ENCODE results near the gene ATP9B. TPM values are rescaled to one million over a fixed set of nuclear protein-coding genes. Genes with fewer than 3 reads are reported as not detected.

ATP9B gene
- total and polyA plus RNA-seq, 2 donors: 20.2 to 89.2 TPM

DNA sequence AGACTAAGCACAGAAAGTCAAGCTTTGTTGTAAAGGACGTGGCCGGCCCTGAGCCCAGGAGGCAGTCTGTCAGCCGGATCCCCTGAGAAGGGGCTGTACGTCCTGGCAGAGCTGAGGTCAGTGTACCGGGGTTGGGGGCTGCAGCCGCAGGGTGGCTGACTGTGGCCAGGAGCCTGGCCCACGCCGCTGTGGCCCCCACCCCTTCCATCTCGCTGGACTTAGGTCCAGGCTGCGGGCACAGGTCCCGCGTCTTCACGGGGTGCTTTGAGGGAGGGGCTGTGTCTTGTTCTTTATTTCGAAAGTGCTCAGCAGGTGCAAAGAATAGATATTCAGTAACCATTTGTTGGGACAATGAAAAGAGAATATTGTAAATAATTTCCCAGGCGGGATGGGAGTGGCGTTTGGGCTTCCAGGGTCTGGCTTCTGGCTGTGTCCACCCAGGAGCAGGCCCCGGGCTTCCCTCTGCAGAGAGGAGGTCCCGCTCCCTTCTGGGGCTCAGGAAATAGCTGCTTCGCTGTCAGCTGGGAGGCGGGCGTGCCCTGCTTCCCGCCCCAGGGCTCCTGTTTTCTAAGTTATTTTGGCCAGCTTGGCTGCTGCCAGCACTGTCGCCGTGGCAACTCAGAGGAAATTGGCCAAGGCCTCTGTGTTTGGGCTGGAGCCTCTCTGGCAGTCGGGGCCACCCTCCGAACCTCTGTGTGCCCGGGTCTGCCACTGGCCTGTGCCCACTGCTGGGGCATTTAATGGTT lies 334.0 kb downstream of the ATP9B start:
- H3K4me3 ChIP-seq (ENCODE audit: low read depth, low read length): no peak overlapping the region
- H3K27ac ChIP-seq (ENCODE audit: low read depth): no peak overlapping the region
- 55% methylated on average over 27 of the region's 27 CpGs for WGBS
- no peak for DNase-seq (ENCODE audit: extremely low spot score)
- H3K4me1 ChIP-seq (ENCODE audit: insufficient read depth): peaks cover 5% of the 10 kb centered on the region
- H3K36me3 ChIP-seq (ENCODE audit: insufficient read depth): no peaks in the 10 kb centered on the region

DNA sequence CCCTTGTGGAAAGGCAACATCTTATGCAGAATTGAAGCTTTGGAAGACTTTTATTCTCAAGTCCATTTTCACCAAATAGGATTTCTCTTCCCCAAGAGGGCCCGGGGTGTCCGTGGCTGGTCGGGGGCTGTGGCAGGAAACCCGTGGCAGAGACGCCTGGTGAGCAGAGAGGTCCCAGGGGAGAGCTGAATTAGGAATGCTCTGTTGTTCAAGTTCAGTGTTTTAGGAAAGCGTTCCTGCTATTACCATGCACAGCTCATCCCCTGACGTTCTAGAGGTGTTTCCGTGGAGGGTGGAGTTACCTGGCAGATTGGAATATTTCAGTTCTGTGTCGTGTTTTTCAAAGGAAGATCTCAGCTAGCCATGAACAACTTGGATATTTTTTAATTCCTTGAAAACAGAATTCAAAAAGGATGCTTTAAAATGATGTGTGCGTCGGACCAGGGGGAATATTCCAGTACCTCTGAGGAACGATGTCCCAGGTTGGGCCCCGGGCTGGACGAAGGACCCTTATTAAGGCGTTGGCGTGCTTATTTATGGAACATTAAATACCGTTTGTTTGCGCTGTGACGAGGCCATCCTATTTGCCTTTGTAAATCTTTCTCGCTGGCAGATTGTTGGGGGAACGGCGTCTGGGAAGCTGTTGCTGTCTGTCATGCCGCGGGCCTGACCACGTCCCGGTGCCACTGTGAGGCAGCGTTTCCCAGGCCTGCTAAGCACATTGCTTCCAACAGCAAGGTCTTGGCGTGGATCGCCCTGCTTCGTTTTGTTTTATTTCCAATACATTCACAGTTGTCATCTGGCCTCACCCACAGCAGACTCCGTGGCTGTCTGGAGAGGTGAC lies 334.8 kb downstream of the ATP9B start:
- H3K4me3 ChIP-seq (ENCODE audit: low read depth, low read length): no peak overlapping the region
- 74% methylated on average over 31 of the region's 31 CpGs for WGBS
- H3K36me3 ChIP-seq (ENCODE audit: insufficient read depth): no peaks in the 10 kb centered on the region
- no peak for DNase-seq (ENCODE audit: extremely low spot score)
- H3K4me1 ChIP-seq (ENCODE audit: insufficient read depth): peaks cover 5% of the 10 kb centered on the region
- no peak overlapping the region for H3K27ac ChIP-seq (ENCODE audit: low read depth)

DNA sequence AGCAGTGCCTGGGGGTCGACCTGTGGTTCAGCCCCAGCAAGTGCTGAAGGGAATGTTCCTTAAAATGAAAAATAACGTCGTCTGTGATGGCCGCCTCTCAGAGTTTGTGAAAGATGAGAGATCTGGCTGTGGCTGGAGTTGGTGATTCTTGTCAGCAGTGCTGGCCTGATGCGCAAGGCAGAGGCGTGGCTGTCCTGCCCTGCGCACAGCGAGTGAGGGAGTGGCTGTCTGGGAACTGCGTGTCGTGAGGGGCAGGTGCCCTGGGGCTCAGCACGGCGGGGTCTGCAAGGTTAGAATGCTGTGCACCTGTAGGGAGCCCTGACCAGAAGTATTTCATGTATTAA lies 335.3 kb downstream of the ATP9B start:
- Histone ChIP-seq H3K4me1 (ENCODE audit: insufficient read depth) (peaks cover 4% of the 10 kb centered on the region), H3K4me3 (ENCODE audit: low read depth, low read length) (no peak overlapping the region), H3K27ac (ENCODE audit: low read depth) (no peak overlapping the region), H3K36me3 (ENCODE audit: insufficient read depth) (no peaks in the 10 kb centered on the region)
- DNase-seq (ENCODE audit: extremely low spot score): no peak
- WGBS: 84% methylated on average over 12 of the region's 12 CpGs

GRCh38 chr18:79405019-79405780 lies 336.0 kb downstream of the ATP9B start:
- peaks cover 3% of the 10 kb centered on the region for H3K4me1 ChIP-seq (ENCODE audit: insufficient read depth)
- H3K36me3 ChIP-seq (ENCODE audit: insufficient read depth): no peaks in the 10 kb centered on the region
- 82% methylated on average over 23 of the region's 23 CpGs for WGBS
- H3K27ac ChIP-seq (ENCODE audit: low read depth): no peak overlapping the region
- no peak for DNase-seq (ENCODE audit: extremely low spot score)
- no peak overlapping the region for H3K4me3 ChIP-seq (ENCODE audit: low read depth, low read length)

DNA sequence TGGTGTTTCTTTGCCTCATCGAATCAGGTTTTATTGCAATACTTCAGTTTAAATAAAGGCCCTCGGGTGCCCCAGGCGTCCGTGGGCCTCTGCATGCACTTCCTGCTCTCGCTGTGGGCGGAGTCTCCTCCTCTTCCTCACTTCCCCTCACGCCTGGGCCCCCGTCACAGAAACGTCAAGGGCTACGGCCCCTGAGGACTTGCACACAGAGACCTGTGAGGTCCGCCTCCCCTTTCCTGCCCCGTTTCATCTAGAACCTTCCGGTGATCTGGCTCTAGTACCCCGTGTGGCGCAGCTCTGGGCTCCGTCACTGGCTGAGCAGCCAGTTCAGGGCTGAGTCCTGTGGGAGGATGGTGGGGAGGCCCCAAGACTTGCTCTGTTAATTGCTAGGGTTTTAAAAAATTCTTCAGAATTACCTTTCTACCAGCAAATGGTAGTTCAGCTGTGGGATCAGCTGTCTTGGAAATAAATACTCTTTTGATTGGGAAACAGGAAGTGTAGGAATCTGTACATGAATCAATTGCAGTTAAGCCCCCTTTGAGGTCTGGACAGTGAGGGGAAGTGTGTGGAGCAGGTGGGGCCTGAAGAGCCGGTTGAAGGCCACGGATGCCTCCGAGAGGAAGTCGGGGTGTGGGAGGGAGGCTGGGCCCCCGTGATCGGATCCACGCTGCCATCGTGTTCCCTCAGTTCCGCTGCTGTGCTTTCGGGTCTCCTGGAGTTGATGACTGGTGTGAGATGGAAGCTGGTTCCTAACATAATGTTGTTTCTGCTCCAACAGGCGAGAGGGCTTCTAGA lies 336.8 kb downstream of the ATP9B start:
- no peak overlapping the region for H3K4me3 ChIP-seq (ENCODE audit: low read depth, low read length)
- H3K36me3 ChIP-seq (ENCODE audit: insufficient read depth): no peaks in the 10 kb centered on the region
- peaks cover 3% of the 10 kb centered on the region for H3K4me1 ChIP-seq (ENCODE audit: insufficient read depth)
- no peak for DNase-seq (ENCODE audit: extremely low spot score)
- WGBS: 75% methylated on average over 27 of the region's 27 CpGs
- no peak overlapping the region for H3K27ac ChIP-seq (ENCODE audit: low read depth)

DNA sequence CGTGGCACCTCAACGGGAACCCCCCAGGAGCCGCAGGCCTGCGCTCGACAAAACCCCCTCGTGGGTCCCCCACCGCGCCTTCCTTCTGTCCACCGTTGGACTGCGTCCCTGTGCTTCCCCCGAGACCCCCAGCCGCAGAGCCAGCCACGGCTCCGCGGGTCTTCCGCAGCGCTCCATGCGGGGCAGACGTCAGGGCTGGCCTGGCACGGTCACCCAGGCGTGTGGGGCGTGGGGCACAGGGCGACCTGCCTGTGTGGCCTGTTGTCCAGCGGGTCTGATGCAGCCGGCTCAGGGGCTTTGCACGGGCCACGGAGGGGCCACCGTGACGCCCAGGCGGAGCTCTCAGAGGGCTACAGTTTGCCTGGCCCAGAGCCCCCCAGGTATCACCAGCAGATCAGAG lies 337.5 kb downstream of the ATP9B start:
- no peak overlapping the region for H3K27ac ChIP-seq (ENCODE audit: low read depth)
- WGBS: 96% methylated on average over 30 of the region's 30 CpGs
- no peak overlapping the region for H3K4me3 ChIP-seq (ENCODE audit: low read depth, low read length)
- DNase-seq (ENCODE audit: extremely low spot score): no peak
- no peaks in the 10 kb centered on the region for H3K36me3 ChIP-seq (ENCODE audit: insufficient read depth)
- H3K4me1 ChIP-seq (ENCODE audit: insufficient read depth): peaks cover 3% of the 10 kb centered on the region

DNA sequence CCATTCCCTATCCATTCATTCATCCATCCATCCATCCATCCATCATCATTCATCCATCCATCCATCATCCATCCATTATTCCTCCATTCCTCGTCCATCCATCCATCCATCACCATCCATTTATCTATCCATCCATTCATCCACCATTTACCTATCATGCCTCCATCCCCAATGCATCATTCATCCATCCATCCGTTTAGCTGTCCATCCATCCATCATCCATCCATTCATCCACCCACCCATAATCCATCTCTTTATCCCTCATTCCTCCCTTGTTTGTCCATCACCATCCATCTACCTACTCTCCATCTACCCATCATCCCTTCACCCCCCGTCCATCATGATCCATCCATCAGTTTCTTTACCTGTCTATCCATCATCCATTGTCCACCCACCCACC lies 340.1 kb downstream of the ATP9B start:
- WGBS: 96% methylated on average over 3 of the region's 3 CpGs
- Histone ChIP-seq H3K4me1 (ENCODE audit: insufficient read depth) (no peaks in the 10 kb centered on the region), H3K36me3 (ENCODE audit: insufficient read depth) (no peaks in the 10 kb centered on the region), H3K4me3 (ENCODE audit: low read depth, low read length) (no peak overlapping the region), H3K27ac (ENCODE audit: low read depth) (no peak overlapping the region)
- no peak for DNase-seq (ENCODE audit: extremely low spot score)

DNA sequence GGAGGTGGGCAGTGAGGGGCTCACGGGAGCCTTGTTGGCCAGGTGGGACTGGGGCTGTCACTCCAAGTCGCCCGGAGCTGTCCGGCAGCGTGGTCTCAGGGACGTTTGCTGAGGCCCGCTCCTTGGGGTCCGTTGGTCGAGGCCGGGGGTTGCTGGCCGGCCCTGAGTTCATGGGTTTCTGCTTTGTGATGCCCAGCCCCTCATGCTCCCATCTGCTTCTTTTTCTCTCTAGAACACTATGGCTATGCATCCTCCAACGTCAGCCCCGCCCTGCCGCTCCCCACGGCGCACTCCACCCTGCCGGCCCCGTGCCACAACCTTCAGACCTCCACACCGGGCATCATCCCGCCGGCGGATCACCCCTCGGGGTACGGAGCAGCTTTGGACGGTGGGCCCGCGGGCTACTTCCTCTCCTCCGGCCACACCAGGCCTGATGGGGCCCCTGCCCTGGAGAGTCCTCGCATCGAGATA lies 341.0 kb downstream of the ATP9B start:
- Histone ChIP-seq H3K4me1 (ENCODE audit: insufficient read depth) (no peaks in the 10 kb centered on the region), H3K27ac (ENCODE audit: low read depth) (no peak overlapping the region), H3K4me3 (ENCODE audit: low read depth, low read length) (no peak overlapping the region), H3K36me3 (ENCODE audit: insufficient read depth) (no peaks in the 10 kb centered on the region)
- 96% methylated on average over 30 of the region's 30 CpGs for WGBS
- DNase-seq (ENCODE audit: extremely low spot score): no peak

- Histone ChIP-seq H3K27ac (ENCODE audit: low read depth) (no peak overlapping the region), H3K4me3 (ENCODE audit: low read depth, low read length) (no peak overlapping the region), H3K4me1 (ENCODE audit: insufficient read depth) (no peaks in the 10 kb centered on the region), H3K36me3 (ENCODE audit: insufficient read depth) (no peaks in the 10 kb centered on the region)
- no peak for DNase-seq (ENCODE audit: extremely low spot score)
- WGBS: 98% methylated on average over 84 of the region's 84 CpGs
These were observed 341.8 kb downstream of the ATP9B start for GRCh38 chr18:79410731-79411613.

GRCh38 chr18:79411614-79412526 lies 342.7 kb downstream of the ATP9B start:
- Histone ChIP-seq H3K4me3 (ENCODE audit: low read depth, low read length) (no peak overlapping the region), H3K4me1 (ENCODE audit: insufficient read depth) (no peaks in the 10 kb centered on the region), H3K27ac (ENCODE audit: low read depth) (no peak overlapping the region), H3K36me3 (ENCODE audit: insufficient read depth) (no peaks in the 10 kb centered on the region)
- WGBS: 81% methylated on average over 47 of the region's 47 CpGs
- no peak for DNase-seq (ENCODE audit: extremely low spot score)

DNA sequence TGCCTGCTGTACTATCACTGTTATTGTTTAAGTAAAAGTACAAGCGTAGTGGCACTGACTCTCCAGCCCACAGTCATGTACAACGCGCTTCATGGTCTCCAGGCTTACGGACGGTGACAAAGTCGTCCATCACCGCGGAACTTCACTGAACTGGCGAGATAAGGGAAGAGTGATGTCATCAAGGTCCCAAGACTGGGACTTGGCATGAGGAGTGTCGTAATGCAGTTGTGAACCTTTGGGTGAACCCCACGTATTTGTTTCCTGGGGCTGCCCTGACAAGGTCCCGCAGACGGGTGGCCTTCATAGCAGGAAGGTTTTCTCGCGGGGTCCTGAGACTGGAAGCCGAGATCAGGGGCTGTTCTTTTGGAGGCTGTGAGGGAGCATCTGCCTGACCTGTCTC lies 343.8 kb downstream of the ATP9B start:
- H3K27ac ChIP-seq (ENCODE audit: low read depth): no peak overlapping the region
- H3K4me1 ChIP-seq (ENCODE audit: insufficient read depth): no peaks in the 10 kb centered on the region
- WGBS: 92% methylated on average over 16 of the region's 16 CpGs
- H3K36me3 ChIP-seq (ENCODE audit: insufficient read depth): no peaks in the 10 kb centered on the region
- no peak overlapping the region for H3K4me3 ChIP-seq (ENCODE audit: low read depth, low read length)
- no peak for DNase-seq (ENCODE audit: extremely low spot score)

DNA sequence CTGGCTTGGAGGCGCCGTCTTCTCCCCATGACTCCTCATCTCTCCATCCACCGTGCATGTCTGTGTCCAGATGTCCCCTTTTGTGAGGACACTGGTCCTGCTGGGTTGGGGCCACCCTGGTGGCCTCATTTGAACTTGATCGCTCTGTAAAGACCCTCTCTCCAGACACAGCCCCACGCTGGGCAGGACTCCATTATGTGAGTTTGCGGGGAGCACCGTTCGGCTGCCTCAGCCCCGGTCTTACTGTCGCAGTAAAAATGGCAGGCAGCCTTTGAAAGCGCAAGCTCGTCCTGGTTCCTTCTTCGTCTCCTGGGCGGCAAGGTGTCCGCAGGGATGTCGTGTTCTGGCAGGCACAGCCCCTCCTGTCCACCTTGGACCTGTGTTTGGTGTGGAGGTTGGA lies 344.2 kb downstream of the ATP9B start:
- no peak for DNase-seq (ENCODE audit: extremely low spot score)
- no peaks in the 10 kb centered on the region for H3K4me1 ChIP-seq (ENCODE audit: insufficient read depth)
- WGBS: 94% methylated on average over 16 of the region's 16 CpGs
- H3K36me3 ChIP-seq (ENCODE audit: insufficient read depth): no peaks in the 10 kb centered on the region
- H3K4me3 ChIP-seq (ENCODE audit: low read depth, low read length): no peak overlapping the region
- no peak overlapping the region for H3K27ac ChIP-seq (ENCODE audit: low read depth)
